HL-60/S4 treated with phorbol 12-myristate 13-acetate at 8.2 ng/mL for 4 days and 3 days (cell line): Measurements from ENCODE around the gene SUPT5H.

Source experiments
- in situ Hi-C: fragments of 300-500 bp; cut with MboI; formaldehyde crosslinking; loops from 2 replicates; pipeline ENCODE4 v1.15.0; 2022; ENCODE audit warnings: low sequenced_read_pairs

The SUPT5H gene

DNA sequence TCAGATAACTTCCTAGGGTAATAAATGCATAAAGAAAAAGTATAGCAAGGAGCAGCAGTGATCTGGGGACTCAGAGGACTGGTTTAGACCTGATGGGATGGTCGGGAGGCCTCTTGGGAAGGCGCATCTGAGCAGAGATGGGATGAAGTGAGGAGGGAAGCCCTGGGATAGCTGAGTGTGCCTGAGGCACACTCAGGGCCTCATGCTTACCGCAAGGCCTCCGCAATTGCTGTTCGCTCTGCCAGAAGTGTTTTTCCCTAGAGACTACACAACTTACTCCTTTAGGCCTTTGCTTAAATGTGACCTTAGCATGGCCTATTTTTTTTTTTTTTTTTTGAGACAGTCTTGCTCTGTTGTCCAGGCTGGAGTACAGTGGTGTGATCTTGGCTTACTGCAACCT is 49.3 kb downstream of the SUPT5H start:
- in situ Hi-C loops: no loop called here

DNA sequence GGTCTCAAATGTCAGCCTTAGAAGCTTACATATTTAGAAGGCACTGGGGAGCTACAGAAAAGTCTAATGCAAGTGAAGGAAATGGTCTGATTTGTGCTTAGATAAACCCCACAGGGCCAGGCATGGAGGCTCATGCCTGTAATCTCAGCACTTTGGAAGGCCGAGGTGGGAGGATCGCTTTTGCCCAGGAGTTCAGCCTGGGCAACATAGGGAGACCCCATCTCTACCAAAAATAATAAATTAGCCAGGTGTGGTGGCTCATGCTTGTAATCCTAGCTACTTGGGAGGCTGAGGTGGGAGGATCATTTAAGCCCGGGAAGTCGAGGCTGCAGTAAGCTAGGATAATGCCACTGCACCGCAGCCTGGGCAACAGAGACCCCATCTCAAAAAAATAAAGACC is 50.7 kb downstream of the SUPT5H start:
- in situ Hi-C loops: no loop called here

DNA sequence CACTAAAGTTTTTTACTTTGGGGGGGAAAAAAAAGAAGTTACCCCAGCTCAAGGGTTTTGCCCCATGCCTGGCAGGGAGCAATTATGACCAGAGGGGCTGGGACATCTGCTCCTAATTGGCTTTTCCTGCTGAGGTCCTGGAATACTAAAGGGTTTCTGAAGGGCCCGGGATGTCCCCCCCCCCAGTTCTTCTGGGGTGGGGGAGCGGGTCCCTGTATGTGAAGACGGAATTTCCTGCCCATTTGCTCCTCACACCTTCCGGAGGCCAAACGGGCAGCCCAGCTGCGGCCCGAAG is 52.3 kb downstream of the SUPT5H start:
- in situ Hi-C loops: no loop called here

DNA sequence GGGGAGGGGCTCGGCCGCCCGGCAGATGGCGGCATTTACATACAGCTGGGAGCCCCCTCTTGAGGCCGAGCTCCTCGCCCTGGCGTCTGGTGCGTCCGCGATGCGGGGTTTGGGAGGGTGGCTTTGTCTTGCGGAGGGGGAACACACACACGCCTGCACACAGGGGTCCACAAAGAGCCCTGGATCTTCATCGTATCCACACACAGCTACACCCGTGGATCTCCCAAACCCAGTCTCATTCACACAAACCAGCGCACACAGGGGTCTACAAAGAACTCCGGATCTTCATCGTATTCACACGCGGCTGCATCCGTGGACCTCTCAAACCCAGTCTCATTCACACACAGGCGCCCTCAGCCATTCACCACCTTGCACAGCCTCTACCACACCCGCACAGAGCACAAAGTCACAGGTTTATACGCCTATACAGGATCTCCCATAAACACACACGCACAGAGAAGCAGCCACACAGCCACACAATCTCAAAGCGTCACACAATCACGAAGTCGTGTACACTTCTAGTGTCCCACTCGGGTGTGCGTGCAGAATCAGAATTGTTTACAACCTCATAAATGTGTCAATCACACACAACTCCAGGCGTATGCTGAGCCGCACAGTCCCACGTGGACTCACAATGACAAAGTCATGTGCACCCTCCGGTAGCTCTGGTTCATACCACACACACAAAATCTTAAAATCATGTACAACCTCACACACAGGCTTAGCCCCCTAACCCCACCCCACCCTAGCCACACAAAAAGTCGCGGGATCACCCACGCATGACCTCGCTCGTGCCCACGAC is 52.8 kb downstream of the SUPT5H start:
- in situ Hi-C loops: no loop called here

DNA sequence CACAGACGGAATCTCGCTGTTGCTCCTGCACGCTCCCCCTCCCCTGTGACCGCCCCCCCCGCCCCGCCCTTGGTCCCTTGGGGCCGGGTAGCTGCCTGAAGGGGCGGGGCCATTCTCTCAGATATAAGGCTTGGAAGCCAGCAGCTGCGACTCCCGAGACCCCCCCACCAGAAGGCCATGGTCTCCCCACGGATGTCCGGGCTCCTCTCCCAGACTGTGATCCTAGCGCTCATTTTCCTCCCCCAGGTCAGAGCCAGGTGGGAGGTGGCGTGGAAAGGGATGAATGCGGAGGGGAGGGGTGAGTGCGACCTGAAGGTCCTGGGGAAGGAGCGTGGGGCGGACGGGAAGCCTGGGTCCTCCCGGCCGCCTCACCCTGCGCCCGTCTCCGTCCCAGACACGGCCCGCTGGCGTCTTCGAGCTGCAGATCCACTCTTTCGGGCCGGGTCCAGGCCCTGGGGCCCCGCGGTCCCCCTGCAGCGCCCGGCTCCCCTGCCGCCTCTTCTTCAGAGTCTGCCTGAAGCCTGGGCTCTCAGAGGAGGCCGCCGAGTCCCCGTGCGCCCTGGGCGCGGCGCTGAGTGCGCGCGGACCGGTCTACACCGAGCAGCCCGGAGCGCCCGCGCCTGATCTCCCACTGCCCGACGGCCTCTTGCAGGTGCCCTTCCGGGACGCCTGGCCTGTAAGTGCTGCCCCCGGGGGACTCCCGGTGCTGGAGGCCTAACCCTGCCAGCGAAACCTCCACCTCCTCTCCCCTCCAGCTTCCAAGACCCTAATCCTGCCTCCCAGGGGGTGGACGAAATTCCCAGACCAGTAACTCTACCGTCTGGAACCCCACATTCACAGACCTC is 53.6 kb downstream of the SUPT5H start, which contains the start of gene DLL3:
Gene DLL3, plus strand, starts transcription at position 150 of the 845 bp plus-strand sequence. Its CDS starts 28 bp downstream, at position 178.
- in situ Hi-C loops: no loop called here

DNA sequence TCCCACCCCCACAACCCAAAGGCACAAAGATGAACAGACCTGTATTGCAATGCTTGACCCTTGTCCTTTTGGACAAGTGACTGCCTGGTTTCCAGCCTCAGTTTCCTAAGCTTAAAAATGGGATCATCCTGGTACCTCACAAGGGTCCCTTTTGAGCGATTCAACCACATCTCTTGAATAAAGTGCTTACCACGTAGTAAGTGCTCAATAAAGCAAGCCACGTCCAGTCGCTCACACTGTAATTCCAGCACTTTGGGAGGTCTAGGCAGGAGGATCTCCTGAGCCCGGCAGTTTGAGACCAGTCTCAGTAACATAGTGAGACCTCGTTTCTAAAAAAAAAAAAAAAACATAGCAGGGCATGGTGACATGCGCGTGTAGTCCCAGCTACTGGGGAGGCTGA is 54.5 kb downstream of the SUPT5H start:
- in situ Hi-C loops: no loop called here

DNA sequence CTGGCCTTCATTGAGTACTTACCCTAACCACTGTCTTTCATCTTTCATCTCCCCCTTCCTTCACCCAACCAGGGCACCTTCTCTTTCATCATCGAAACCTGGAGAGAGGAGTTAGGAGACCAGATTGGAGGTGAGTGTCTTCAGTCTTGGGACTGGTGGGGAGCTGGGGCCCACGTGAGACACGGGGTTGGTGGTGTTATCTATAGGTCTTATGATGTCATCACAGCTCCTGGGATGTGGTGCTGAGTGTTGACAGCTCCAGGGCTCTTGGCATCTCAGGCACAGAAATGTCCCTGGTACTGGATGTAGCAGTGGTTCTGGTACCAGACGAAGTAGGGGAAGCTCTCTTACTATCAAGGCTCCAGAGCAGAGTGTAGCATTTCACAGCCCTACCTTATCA is 55.2 kb downstream of the SUPT5H start:
- in situ Hi-C loops: no loop called here

DNA sequence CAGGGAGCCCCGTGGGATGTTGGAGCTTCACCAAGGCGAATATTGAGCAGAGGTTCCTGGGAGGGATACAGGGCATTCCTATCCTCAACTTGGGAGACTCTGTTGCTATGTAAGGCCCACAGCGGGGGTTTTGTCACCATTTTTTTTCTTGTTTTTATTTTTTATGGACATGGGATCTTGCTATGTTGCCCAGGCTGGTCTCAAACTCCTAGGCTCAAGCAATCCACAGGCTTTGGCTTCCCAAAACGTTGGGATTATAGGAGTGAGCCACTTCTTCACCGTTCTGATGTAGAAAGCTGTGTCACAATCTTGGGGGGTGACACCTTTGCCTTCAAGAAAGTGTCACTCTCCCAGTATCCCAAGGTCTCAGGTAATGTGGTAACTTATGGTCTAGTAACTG is 56.0 kb downstream of the SUPT5H start:
- in situ Hi-C loops: no loop called here

DNA sequence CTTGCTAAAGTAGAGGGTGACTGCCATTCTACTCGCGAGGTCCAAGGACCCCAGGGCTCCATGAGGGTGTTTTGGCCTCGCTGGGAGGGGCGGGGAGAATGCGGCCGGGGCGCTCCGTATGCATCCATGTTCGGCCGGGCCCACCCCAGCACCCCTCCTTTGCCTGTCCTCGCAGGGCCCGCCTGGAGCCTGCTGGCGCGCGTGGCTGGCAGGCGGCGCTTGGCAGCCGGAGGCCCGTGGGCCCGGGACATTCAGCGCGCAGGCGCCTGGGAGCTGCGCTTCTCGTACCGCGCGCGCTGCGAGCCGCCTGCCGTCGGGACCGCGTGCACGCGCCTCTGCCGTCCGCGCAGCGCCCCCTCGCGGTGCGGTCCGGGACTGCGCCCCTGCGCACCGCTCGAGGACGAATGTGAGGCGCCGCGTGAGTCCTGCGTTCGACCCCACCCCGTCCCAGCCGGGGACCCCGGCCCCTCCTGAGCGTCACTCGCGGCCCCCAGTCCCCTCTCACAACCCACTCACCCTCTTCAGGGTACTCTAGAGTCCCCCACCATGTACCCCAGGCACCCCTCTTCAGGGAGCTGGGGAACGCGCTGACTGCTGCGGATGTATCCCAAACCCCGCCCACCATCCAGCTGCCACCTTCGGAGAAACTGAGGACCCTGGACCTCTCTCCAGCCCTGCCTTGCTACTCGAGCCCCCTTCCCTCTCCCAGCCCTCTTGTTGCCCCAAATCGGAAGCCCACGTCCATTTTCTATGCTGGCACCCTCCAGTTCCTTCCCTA is 57.4 kb downstream of the SUPT5H start:
- in situ Hi-C loops: no loop called here

DNA sequence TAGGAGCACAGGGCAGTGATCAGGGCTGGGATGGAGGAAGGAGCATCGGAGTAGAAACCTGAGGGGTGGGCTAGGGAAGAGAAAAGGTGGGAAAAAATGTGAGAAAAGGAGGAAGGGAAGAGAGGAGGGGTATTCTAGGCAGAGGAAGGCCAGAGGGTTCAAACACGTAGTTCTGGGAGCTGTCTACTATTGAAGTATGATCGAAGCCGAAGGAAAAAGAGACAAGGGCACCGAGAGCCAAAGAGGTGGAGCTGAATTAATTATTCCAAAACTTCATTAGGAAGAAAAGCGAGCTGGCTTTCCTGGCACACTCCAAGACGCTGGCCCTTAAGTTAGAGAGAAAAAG is 61.2 kb downstream of the SUPT5H start:
- in situ Hi-C loops: no loop called here

DNA sequence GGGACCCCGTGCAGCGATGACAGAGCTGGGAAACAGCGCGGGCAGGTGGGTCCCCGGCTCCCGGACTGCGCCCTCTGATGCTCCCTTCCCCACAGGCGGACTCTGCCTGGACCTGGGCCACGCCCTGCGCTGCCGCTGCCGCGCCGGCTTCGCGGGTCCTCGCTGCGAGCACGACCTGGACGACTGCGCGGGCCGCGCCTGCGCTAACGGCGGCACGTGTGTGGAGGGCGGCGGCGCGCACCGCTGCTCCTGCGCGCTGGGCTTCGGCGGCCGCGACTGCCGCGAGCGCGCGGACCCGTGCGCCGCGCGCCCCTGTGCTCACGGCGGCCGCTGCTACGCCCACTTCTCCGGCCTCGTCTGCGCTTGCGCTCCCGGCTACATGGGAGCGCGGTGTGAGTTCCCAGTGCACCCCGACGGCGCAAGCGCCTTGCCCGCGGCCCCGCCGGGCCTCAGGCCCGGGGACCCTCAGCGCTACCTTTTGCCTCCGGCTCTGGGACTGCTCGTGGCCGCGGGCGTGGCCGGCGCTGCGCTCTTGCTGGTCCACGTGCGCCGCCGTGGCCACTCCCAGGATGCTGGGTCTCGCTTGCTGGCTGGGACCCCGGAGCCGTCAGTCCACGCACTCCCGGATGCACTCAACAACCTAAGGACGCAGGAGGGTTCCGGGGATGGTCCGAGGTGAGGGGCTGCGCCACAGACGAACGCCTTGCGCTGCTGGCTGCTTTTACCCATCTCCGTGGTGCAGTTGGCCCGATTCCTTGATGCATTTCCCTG is 61.7 kb downstream of the SUPT5H start:
- in situ Hi-C loops: no loop called here

DNA sequence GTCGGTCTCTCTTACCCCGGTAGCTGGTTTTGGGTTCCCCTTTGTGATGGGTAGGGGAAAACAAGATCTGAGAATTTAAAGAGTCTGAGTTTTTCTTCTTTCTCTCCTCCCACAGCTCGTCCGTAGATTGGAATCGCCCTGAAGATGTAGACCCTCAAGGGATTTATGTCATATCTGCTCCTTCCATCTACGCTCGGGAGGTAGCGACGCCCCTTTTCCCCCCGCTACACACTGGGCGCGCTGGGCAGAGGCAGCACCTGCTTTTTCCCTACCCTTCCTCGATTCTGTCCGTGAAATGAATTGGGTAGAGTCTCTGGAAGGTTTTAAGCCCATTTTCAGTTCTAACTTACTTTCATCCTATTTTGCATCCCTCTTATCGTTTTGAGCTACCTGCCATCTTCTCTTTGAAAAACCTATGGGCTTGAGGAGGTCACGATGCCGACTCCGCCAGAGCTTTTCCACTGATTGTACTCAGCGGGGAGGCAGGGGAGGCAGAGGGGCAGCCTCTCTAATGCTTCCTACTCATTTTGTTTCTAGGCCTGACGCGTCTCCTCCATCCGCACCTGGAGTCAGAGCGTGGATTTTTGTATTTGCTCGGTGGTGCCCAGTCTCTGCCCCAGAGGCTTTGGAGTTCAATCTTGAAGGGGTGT is 62.5 kb downstream of the SUPT5H start:
- in situ Hi-C loops: no loop called here

DNA sequence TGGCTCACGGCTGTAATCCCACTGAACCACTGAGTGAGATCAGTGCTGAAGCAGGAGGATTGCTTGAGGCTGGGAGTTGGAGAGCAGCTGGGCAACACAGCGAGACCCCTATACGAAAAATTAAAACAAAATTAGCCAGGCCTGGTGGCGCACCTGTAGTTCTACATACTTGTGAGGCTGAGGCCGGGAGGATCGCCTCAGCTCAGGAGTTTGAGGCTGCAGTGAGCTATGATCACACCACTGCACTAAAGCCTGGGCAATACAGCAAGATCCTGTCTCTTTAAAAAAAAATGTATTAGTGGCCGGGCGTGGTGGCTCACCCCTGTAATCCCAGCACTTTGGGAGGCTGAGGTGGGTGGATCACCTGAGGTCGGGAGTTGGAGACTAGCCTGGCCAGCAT is 63.2 kb downstream of the SUPT5H start:
- in situ Hi-C loops: no loop called here

DNA sequence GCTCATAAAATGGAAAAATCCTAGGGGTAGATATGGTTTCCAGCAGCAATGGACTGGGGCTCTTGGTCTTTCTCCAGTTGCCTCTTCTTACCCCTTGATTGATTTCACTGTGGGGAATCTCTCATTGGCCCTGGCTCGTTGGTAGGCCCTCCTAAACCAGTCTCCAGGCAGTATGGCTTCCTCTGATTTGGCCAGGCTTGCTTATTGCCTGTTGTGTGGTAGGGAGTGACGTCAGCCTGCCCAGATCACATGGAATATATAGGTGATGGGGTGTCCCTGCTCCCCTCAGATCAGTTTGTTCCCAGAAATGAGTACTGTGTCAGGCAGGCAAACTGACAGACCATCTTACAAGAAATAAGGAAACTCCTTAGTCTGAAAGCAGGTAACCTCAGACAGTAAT is 63.9 kb downstream of the SUPT5H start:
- in situ Hi-C loops: no loop called here

DNA sequence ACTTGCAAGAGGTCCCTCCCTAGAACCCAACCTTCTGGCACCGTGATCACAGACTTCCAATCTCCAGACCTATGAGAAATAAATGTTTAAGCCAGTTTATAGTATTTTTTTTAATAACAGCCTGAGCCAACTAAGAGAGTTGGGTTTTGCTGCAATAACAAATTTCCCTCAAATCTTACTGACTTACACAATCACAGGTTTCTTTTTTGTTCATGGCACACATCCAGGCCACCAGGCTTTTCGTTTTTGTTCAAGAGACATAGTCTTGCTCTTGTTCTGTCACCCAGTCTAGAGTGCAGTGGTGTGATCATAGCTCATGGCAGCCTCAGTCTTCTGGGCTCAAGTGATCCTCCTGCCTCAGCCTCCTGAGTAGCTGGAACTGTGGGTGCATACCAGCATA is 67.6 kb downstream of the SUPT5H start:
- in situ Hi-C loops: no loop called here

DNA sequence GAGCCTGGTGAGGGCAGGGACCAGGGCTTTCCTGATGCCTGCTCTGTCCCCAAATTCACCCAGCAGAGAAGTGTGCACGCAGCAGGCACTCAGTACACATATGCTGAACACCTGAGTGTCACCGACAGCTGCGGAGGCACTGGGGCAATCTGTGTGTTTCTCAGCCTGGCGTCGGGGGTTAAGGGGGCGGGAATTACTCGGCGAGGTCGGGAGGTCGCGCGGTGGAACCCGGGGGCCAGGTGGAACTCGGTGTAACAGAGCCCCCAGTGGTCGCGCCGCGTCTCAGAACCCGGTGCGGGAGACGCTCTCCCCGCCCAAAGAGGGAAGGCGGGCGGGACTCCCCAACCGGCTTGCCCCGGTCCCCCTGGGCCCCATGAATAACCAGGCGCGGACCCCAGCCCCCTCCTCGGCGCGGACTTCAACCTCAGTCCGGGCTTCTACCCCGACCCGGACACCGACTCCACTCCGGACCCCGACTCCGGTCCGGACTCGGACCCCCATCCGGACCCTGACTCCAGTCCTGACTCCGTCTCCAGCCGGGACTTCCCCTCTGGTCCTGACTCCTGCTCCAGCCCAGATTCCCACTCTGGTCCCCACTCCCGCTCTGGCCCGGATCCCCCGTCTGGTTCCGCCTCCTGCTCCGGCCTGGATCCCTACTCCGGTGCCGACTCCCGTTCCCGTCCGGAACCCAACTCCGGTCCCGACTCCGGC is 69.6 kb downstream of the SUPT5H start, which contains the start of gene SELENOV:
Gene SELENOV, plus strand, starts transcription at position 300 of the 711 bp plus-strand sequence. Its CDS starts 74 bp downstream, at position 374.
- in situ Hi-C loops: no loop called here

DNA sequence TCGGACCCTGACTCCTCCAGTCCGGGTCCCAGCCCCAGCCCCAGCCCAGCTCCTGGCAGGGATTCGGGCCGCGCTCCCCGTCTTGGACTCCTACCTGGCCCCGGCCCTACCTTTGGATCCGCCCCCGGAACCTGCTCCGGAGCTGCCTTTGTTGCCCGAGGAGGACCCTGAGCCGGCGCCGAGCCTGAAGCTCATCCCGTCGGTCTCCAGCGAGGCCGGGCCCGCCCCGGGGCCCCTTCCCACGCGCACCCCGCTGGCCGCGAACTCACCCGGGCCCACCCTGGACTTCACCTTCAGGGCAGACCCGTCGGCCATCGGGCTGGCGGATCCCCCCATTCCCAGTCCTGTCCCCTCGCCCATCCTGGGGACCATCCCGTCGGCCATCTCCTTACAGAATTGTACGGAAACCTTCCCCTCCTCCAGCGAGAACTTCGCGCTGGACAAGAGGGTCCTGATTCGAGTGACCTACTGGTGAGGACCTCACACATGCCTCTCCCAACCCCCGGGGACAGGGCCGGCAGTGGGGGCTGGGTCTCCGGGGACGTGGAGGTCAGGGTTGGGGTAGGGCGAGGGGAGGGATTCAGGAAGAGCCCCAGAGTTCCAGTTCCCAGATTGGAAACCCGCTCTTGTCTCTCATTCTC is 70.3 kb downstream of the SUPT5H start:
- in situ Hi-C loops: no loop called here

DNA sequence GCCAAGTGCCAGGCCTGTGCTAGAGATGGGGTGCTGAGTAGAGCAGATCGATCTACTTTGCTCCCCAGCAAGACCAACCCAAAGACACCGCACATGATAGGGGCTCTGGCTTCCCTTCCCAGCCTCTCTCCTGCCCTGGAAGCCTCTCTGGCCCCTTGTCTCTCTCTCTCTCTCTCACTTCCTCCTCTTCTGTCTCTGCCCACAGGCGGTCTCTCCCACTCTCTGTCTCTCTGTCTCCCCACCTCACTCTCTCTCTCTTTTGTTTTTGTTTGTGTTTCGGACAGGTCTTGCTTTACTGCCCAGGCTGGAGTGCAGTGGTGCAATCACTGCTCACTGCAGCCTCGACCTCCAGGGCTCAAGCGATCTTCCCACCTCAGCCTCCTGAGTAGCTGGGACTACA is 70.9 kb downstream of the SUPT5H start:
- in situ Hi-C loops: no loop called here

DNA sequence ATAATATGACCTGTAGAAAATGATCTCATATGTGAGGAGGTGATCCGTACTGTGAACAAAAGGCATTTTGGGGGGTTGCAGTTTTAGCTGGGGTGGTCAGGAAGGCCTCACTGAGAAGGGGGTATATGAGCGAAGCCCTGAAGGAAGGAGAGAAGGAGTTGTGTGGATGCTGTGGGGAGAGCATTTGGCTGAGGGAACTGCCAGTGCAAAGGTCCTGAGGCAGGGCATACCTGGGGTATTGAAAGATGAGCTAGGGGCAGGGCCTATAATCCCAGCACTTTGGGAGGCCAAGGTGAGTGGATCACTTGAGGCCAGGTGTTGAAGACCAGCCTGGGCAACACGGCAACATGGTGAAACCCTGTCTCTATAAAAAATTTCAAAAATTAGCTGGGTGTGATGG is 72.0 kb downstream of the SUPT5H start:
- in situ Hi-C loops: no loop called here
